EL (cell line): Measurements from ENCODE around the gene PRR7.

ENCODE experiments used
- DNase-seq: peaks from one replicate; pipeline ENCODE4 v3.0.0-alpha.2; 2016

PRR7 gene

GRCh38 chr5:177437623-177438022, 9.0 kb upstream of the PRR7 start:
- no peak for DNase-seq

- DNase-seq: no peak
Observed at GRCh38 chr5:177438468-177438867, 8.1 kb upstream of the PRR7 start.

- no peak for DNase-seq
Observed at GRCh38 chr5:177439518-177440053, 7.0 kb upstream of the PRR7 start.

- no peak for DNase-seq
Observed at GRCh38 chr5:177440211-177440989, 6.2 kb upstream of the PRR7 start.

- no peak for DNase-seq
Observed at GRCh38 chr5:177440990-177441780, 5.4 kb upstream of the PRR7 start.

GRCh38 chr5:177442066-177442826, 4.4 kb upstream of the PRR7 start:
- DNase-seq: no peak

GRCh38 chr5:177443144-177443983, 3.2 kb upstream of the PRR7 start:
- DNase-seq: no peak

- no peak for DNase-seq
Observed at GRCh38 chr5:177444106-177445051, 2.2 kb upstream of the PRR7 start.

- DNase-seq: no peak
Observed at GRCh38 chr5:177445052-177445916, 1.3 kb upstream of the PRR7 start.

- DNase-seq: no peak
Observed at GRCh38 chr5:177445917-177446199, 756 bp upstream of the PRR7 start.

- DNase-seq: peak; percentile 61
Observed at GRCh38 chr5:177447066-177447610, 524 bp downstream of the PRR7 start.

GRCh38 chr5:177447611-177448243, 1.1 kb downstream of the PRR7 start:
- DNase-seq: peak; percentile 96

- DNase-seq: no peak
Observed at GRCh38 chr5:177448244-177448950, 1.8 kb downstream of the PRR7 start.

GRCh38 chr5:177449140-177450061, 2.8 kb downstream of the PRR7 start:
- DNase-seq: no peak

- no peak for DNase-seq
Observed at GRCh38 chr5:177450667-177451424, 4.2 kb downstream of the PRR7 start.

- DNase-seq: no peak
Observed at GRCh38 chr5:177452688-177453638, 6.3 kb downstream of the PRR7 start.
